ENCODE results near the gene PLVAP.
A peak's percentile ranks its signal among the peaks of the same experiment; 100 is the strongest.

The PLVAP gene

DNA sequence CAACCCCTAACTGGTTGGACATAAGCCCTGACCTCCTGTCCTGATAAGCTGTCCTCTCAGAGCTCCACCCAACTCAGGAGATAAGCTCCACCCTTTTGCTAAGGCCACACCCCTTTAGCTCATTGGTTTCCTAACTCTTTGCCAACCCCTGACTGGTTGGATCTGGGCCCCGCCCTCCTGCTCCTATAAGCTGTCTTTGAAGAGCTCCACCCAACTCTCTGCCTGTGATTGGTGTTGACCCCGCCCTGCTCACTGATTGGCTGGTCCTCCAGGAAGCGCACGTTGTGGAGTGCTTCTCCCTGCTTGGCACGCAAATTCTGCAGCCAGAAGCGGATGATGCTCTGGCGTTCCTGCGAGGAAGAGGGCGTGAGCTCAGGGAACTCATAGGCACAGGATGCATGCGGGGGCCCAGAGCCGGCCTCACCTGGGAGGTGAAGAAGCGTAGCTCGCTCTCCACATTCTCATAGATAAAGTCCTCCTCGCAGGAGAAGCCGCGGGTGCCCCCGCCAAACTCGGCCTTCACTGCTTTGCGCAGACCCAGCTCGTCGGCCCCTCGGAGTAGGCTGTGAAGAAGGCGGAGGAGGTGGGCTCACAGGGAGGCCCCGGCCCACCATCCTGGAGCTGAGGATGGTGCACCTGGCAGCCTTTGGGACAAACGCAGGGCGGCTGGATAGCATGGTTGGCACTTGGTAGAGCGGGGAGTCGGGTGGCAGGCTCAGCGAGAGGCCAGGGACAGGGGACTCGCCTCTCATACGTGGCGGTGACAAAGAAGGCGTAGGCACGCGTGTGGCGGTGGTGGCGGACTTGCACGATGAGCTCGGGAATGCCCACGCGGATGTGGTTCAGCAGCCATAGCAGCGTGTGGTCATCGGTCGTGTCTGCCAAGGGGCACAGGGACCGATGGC lies 44.2 kb downstream of the PLVAP start:
- DNase-seq, result no peak

DNA sequence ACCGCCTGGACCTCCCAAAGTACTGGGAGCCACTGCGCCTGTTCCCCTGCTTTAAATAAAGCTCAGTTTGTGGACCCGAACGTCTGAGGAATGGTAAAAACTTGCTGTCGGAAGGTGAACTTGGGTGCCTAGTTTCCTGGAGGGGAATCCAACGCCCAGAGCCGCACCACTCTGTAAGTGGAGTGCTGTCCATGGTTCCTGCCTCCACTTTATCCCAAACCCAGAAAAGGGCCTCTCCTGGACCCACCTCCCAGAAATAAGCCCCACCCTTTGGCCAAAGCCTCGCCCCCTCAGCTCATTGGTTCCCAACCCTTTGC lies 44.8 kb downstream of the PLVAP start:
- no peak for DNase-seq

DNA sequence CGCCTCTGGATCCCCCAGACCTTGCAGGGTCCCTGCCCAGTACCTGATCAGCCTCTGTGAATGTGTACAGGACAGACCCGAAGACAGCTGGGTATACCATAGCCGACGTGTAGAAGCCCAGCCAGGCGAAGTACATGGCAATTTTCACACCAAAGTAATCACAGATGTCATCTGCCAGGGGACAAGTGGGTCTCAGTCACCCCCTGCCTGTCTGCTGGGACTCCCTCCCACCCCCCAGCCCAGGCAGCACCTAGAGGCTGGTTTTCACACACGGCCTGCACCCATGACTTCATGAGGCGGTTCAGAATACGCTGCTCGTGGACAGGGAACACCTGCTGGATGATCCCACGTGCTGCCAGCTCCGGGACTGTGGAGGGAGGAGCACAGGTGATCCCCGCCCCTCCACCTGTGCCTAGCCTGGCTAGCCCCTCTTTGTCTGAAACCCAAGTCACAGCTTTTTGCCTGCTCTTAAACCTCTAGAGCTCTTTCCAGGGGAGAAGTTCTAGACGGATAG lies 46.0 kb downstream of the PLVAP start:
- DNase-seq, result no peak

DNA sequence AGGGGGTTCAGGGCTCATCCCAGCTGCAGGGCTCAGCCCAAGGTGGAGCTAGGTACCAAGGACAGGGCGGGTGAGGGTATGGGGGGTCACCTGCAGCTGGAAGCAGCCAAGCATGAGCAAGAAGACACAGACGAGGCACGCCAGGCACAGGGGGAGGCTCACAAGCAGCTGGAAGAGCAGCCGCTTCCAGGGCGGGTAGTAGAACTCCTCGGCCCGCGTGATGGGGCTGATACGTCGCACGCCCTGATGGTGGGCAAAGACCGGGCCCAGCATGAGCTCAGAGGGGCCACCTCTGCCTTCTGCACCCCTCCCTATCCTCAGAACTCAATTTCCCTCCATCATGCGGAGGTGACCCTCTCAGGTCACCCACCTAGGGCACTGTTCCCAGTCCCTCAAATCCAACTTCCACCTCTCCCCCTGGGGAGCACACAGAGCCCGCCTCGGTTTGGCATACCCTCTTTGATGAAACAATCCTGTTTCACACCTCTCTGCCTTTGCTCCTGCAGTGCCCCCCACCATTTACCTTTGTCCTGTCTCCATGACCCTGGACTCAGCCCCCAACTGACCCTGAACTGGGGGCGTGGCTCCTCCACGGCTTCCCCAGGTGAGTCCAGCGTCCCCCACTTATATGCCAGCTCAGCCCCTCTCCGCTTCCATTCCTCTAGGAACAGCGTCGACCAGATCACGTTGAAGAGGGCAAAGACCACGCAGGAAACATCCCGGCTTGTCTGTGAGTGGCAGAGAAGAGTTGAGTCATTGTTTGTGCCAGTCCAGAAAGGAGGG lies 46.7 kb downstream of the PLVAP start:
- DNase-seq, result no peak

DNA sequence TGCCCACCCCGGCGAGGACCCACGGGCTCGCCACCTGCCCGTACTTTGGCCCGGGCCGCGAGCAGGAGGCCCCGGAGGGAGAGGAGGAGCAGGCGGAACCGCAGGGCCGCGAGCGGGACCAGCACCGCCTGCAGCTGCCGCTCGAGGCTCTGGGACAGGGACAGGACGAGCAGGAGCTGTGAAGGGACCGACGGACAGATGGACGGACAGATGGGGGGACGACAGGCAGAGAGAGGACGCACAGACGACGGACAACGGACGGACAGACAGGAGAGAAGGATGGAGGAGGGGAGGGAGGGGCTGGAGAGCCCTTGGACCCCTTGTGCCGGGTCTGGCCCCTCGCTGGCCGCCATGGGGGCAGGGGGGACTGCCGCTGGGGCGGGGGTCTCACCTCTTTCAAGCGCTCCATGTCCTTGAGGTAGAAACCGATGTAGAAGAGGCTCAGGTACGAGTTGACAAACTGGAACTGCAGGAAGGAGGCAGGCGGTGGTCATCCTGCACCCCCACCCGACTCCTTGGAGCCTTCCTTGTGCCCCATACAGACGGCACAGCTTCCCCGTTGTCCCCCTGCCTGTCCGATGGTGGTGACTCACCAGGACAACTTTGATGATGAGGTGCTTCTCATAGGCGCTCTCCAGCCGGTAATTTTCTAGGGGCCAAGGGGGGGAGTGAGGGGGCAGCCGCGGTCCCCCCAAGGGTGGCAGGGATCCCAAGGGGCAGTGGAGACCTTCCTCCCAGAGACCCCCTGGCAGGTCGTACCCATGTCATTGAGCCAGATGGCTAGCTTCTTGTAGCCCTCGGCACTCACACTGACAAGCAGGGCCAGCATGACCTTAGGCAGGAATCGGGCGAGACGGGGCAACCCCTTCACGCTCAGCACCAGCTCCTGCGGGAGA lies 47.5 kb downstream of the PLVAP start:
- DNase-seq, result no peak

DNA sequence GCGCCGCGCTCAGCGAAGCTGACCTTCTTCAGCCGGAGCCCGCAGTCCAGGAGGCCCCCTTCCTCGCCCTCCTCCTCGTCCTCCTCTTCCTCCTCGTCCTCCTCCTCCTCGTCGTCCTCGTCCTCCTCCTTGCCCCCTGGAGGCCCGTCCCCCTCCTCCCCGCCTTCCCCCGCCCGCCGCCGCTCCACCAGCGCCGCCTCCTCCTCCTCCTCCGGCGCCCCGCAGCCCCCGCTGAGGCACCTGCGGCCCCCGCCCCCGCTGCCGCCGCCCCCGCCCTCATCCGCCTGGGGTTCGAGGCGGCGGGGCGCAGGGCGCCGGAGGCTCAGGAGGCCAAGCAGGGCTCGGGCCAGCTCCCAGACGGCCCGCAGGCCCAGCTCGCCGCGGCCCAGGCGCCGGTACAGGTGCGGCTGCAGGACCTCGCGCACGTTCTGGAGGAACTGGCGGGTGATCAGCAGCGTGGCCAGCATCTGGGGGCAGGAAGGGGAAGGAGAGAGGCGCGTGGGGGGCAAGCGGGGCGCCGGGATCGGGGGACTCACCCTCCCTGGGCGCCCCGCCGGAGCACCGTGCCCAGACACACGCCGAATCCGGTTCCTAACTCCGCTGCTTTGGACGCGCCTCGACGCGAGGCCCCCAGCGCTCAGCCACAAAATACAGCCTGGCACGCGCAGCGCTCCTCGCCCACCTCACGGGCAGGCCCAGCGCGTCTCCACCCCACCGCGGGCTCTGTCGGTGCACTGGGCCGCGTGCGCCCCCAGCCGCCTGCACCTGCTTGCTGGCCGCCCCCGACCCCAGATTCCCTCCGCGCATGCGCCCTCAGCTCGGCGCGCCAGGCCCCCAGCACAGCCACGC lies 48.4 kb downstream of the PLVAP start:
- peak; percentile 45 for DNase-seq

DNA sequence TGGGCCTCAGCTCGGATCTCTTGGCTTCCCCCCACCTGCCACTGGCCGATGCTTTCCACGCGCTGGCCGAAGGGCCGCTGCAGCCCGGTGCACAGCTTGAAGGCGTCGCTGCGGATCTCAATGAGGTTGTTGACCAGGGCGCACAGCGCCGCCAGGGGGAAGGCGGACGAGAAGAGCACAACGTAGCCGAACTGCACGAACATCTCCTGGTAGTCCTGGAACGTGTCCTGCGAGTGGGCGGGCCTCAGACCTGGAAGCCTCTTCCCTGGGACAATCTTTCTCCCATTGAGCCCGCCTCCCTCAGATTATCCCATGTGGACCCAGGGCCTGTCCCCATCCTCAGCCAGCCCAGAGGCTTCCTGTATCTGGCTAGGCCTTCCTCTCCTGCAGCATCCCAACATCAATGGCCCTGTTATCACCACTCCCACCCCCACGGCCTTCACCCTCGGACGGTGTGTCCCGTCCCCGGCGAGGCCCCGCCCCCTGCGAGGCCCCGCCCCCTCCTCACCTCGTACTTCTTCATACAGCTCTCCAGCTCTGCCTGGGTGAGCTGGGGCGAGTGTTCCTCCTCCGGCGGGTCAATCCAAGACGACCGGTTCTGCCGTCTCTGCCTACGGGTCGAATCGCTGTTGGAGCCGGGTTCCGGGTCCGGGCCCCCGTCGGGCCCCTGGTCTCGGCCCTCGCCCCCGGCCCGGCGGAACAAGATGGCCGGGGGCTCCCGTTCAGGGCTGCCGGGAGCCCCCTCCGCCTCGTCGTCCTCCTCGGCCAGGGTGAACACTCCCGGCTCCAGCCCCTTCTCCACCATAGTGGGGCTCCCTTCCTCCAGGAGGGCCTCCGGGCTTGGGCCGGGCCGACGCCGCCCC lies 49.3 kb downstream of the PLVAP start:
- peak; percentile 57 for DNase-seq

DNA sequence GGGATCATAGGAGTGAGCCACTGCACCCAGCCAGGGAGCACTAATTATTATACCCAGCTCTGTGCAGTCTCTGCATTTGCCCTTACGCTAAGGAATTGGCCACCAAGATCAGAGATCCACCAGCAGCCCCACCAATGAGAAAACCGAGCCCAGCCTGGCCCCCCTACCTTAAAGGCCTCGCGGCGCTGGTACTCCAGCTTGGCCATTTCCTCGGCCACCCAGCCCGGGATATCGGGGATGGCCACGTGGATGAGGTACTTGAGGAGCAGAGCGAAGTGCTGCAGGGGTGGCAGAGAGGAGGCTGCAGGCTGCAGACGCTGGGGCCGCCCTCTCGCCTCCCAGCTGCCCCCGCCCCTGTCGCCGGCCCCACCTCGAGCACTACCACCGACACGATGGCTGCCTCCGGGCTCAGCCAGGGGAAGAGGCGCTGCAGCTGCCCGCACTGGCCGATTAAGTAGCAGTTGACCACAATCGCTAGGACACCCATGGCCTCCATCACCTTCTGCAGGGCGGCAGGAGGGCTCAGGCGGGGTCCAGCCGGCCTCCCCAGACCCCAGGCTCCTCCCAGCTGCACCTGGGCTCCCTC lies 50.0 kb downstream of the PLVAP start:
- no peak for DNase-seq

DNA sequence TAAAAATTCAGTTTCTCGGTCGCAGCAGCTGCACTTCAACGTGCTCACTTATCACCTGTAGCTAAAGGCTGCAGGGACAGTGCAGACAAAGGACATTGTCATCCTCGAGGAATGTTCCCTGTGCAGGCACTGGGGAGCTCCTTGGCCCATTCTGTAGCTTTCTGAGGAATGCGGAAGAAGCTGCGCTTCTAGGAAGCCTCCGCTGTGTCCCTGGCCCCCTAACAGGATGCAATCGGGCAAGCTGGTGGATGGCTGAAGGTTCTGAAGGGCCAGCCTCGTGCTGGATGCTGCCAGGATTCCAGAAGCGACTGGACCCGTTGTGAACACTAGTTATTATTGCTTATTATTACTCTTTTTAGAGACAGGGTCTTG lies 50.6 kb downstream of the PLVAP start:
- DNase-seq, result no peak

DNA sequence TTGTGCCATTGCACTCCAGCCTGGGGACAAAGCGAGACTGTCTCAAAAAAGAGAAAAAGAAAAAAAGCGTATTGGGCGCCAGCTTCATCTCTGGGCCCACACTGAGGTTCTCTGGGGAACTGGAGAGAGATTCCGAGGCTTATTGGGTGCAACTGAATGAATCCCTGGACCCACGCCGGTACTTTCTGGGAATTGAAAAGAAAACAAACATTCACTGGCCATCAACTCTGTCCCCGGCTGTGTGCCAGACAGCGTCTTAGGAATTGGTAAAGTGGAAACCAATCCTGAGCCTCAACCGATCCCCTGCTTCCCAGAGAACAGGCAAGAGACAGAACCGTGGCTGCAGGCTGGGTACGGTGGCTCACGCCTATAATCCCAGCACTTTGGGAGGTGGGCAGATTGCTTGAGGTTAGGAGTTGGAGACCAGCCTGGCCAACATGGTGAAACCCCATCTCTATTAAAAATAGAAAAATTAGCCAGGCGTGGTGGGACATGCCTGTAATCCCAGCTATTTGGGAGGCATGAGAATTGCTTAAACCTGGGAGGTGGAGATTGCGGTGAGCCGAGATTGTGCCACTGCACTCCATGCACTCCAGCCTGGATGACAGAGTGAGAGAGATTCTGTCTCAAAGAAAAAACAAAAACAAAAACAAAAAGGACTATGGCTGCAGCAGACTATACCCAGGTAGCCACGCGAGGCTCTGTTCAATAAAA lies 51.1 kb downstream of the PLVAP start:
- DNase-seq, result no peak

DNA sequence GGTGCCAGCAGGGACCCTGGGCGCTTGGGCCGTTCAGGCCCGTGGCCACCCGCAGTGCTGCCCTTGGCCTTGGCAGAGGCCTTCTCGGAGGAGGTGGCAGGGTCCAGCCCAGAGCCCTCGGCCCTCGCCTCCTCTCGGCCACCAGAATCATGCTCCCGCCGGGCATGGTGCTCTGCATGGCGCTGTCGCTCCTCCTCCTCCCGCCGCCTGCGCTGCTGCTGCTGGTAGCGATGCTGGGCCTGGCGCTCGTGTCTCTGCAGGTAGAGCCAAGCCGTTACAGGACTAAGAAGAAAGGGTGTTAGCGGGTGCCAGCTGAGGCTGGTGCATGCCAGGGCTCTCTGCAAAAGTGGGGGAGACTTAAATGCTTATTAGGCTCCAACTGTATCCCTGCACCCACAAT lies 52.0 kb downstream of the PLVAP start:
- no peak for DNase-seq

DNA sequence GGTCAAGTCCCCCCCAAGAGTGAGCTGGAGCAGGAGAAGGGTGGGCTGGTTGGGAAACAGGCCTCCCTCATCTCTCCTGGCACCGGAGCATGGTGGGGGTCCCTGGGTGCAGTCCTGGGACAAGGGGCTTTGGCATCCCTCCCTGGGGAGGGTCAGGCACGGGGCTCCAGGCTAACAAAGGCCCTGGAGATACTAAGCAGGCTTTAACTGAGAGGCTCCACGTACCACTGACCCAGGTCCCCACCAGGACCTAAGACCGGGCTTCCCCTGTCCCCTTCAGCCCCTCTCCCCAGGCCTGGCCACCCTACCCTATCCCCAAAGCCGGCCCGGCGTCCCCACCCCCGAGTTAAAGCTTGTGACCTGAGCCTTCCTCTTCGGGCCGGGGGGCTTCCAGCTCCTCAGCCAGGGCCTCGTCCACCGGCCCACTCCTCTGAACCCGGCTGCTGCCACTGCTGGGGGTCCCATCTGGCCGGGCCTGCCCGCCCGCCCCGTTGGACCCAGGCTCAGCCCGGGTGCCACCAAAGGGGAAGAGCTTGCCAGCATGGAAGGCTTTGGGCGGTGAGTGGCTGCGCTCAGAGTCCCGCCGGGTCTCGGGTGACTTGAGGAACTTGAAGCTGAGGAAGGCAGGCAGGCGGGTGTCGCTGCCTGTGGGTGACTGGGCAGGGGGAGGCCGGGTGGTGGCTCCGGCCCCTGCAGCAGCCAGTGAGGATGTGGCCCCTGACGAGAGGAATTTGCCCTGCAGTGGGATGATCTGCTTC lies 52.6 kb downstream of the PLVAP start:
- DNase-seq, result no peak

DNA sequence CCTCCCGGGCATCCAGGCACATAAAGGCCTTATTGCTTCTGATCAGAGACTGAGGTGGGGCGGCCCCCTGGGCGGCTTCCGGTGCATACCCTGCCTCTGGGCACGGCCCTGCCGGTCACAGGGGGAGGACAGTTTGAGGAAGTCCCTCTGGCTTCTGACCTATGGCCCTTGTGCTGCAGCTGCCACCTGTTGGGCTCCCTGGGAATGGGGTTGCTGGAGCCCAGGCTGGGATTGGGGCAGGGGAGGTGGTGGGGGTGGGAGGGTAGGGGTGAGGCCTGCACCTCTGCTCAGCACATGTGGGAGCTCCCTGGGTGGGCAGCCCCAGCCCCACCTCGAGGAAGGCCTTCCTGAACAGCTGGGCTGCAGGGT lies 53.2 kb downstream of the PLVAP start:
- no peak for DNase-seq

DNA sequence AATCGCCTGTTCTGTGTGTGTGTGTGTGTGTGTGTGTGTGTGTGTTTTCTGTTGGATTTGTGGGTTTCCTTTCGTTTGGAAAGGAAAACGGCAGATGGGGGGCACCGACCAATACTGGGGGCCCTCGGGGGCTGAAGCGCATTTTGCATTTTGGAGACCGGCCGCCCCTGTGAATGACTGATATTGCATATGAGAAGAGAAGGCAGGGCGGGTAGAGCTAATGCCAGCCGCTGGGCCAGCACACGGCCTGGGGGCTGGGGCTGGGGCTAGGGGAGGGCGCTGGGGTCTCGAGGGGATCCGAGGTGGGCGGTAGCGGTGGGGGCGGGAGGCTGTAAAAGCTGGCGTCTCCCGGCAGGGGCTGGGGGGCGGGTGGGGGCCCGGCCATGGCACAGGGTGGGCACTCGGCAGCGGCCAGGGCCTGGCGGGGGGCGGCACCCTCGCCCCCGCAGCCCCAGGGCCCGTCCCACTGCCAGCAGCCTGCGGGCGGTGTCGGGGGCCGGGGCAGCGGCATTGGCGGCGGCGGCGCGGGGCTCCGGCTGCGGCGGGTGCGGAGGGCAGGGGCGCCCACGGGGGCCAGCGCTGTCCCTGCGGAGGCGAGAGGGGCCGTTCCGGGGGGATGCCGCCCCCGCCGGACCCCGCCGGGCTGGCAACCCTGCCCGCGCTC lies 53.7 kb downstream of the PLVAP start:
- no peak for DNase-seq

DNA sequence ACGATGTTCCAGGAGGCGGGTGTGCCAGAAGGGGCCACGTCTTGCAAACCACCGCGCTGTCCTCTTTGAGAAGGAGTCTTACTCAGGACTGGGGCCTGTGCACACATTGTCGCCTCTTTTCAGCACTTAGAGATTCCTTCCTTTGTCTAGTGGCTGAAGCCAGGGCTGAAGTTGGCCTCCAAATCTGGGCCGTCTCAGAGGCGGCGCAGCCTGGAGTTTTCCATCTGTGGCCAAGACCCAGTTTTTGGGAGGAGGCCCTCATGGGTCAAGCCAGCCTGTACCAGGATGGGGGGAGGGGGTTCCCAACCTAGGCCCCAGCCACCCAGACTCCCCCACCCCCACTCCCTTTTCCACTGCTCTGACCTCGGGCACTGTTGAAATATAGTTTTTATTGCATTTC lies 54.3 kb downstream of the PLVAP start:
- DNase-seq, result no peak

DNA sequence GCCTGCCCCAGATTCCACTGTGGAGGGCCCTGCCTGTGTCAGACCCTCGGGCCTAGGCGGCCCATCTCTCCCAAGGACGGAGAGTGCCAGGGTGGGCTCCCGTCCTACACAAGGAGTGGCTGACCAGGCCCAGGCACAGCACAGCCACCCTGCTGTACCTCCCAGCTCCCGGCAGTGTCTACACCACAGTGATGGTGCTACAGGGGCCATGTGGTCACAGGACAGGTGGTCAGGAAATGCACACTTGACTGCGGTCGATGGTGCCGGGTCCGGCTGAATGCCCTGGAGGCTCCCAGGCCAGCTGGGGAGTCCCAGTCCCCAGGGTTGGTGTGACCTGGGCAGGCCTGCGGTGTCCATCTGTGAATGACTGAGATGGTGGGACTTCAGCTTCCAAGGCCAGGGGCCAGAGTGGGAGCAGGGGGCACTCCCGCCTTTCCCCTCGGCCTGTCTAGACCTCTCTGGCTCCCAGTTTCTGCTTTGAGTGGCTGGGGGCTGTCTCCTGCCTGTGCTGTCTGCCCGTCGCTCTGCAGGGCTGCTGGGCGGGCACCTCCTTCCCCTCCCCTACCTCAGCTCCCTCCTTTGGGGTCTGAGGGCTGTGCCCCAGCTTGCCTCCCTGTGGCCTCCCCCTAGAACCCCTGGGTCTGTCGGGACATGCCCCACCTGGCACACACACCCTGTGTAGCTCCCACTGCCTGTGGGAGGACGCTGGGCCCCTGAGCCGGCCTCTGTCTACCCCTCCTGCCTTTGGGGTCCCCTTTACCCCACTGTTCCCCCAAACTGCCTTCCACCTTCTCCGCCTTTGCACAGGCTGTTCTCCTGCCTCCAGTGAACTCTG lies 55.3 kb downstream of the PLVAP start:
- no peak for DNase-seq

DNA sequence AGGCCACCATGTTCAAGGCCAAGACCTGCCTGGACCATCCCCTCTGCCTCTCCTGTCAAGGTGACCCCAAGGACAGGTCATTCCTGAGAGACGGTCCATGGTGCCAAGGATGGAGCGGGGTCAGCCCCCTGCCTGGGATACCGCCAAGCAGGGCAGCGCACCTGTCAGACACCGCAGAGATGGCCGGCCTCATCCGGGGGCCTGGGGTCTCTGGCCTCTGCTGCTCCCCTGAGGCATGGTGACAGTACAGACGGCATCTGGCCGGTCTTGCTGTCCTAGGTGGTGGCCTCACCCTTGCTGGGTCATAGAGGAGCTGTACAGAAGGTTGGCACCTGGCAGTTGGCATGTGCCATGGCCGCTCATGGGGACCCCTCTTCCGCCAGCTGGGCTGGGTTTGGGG lies 56.7 kb downstream of the PLVAP start:
- no peak for DNase-seq
